Esophagus squamous epithelium (tissue), 5 donors: ENCODE measurements around the gene PMM1. TPM values are rescaled to one million over a fixed set of nuclear protein-coding genes. Genes with fewer than 3 reads are reported as not detected.

Experiments
- DNase-seq: peaks from one replicate; lab custom pipeline; 2025; lab: John Stamatoyannopoulos, UW
- H3K27ac ChIP-seq, 4 donors: fragments of 200-600 bp; sonication (generic); one replicate each; pipeline ENCODE4 v1.5.1; 2016 to 2019; ENCODE audit warnings: mild to moderate bottlenecking in 1 of 4
- H3K27me3 ChIP-seq, 4 donors: fragments of 200-600 bp; sonication (generic); 1 replicate in 3 of 4; 2 replicates in 1 of 4; pipeline versions ENCODE4 v1.5.1 to v1.6.0; 2017 to 2021; ENCODE audit warnings: antibody characterized with exemption in 1 of 4
- H3K36me3 ChIP-seq, 3 donors: fragments of 200-600 bp; sonication (generic); one replicate each; pipeline ENCODE4 v1.5.1; 2016 to 2019
- H3K4me1 ChIP-seq, 3 donors: fragments of 200-600 bp; sonication (generic); one replicate each; pipeline ENCODE4 v1.5.1; 2017 to 2019
- H3K4me3 ChIP-seq, 4 donors: fragments of 200-600 bp; sonication (generic); 1 replicate in 3 of 4; 2 replicates in 1 of 4; pipeline ENCODE4 v1.5.1; 2016 to 2019; ENCODE audit warnings: mild to moderate bottlenecking in 2 of 4, moderate library complexity in 1 of 4
- H3K9me3 ChIP-seq, 3 donors: fragments of 200-600 bp; sonication (generic); one replicate each; pipeline ENCODE4 v1.5.1; 2016 to 2019
- CTCF ChIP-seq, 6 experiments: fragments of 450-650 bp in 4 of 6; fragments of 200-600 bp in 2 of 6; sonication (generic) in 2 of 6; IDR thresholded peaks; one replicate each; pipeline ENCODE4 v1.5.1; 2016 to 2019; ENCODE audit warnings: antibody characterized with exemption in 6 of 6, mild to moderate bottlenecking in 4 of 6, moderate library complexity in 4 of 6
- POLR2A ChIP-seq, 4 donors: fragments of 450-650 bp; IDR thresholded peaks; one replicate each; pipeline ENCODE4 v1.6.1; 2017; ENCODE audit warnings: antibody characterized with exemption in 4 of 4, mild to moderate bottlenecking in 4 of 4, moderate library complexity in 3 of 4
- WGBS, 2 donors: methylation state at CpG; one replicate each; pipeline ENCODE4 v1.1.5; 2018; 5-methylcytosine and 5-hydroxymethylcytosine counted together
- intact Hi-C: fragments of 100-400 bp; cut with DNase I; formaldehyde crosslinking; loops from one replicate; pipeline ENCODE4 v1.15.0; 2022
- total RNA-seq, 4 donors: library from RNA; depleted of rRNA; stranded (reverse); fragments of >200 nt; gene quantifications; one replicate each; pipeline ENCODE4 v1.1.0, GENCODE V29; 2016
- donor health status: DM: yes; HTN: yes; CAD: no.

PMM1 gene
- total RNA-seq, 4 donors from 2014 or later = 17.9 to 65.2 (median 49.5) TPM

- no peak for TF ChIP-seq CTCF (IDR thresholded peaks at IDR 0.05)
- H3K4me1 ChIP-seq = peaks cover 14 to 52% (median 18%) of the 10 kb centered on the region in 3 donors
- 68 to 82% methylated on average over 10 to 11 of the region's 13 CpGs for WGBS, 2 donors
- peaks cover 0 to 73% (median 3%) of the 10 kb centered on the region in 3 donors for H3K36me3 ChIP-seq
- H3K27me3 ChIP-seq = no peaks in the 10 kb centered on the region
- H3K9me3 ChIP-seq = no peaks in the 10 kb centered on the region
- H3K4me3 ChIP-seq = no peak overlapping the region
- intact Hi-C loops = no loop called here
- H3K27ac ChIP-seq = peak overlapping the region in 3 of 4 donors; percentile 56 to 74 (median 63)
- no peak for DNase-seq
These were observed 50.3 kb downstream of the PMM1 start for GRCh38 chr22:41539146-41540005.

DNA sequence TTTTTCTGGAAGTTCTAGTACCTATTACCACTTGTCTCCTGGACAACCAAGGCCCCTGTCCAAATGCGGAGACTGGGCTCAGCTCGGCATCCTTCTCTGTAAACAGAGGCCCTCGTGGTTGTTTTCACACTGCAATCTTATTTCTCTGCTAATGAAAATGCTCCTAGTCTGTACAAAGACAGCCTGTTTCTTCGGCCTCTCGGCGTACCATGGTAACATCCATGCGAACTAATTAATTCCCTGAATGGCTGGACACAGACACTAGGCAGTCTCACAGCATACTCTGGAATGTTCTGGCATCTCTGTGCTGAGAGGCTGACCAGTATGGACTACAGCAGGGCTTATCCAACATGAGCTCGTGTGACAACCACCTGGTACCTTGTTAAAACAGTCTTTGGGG is 51.1 kb downstream of the PMM1 start:
- peak overlapping the region; percentile 15 to 74 (median 60) for H3K27ac ChIP-seq
- TF ChIP-seq POLR2A (IDR thresholded peaks at IDR 0.05) (no peak), CTCF (IDR thresholded peaks at IDR 0.05) (no peak)
- DNase-seq = no peak
- H3K27me3 ChIP-seq = no peaks in the 10 kb centered on the region
- intact Hi-C loops = no loop called here
- H3K4me1 ChIP-seq = peaks cover 14 to 51% (median 19%) of the 10 kb centered on the region in 3 donors
- H3K4me3 ChIP-seq = no peak overlapping the region
- H3K9me3 ChIP-seq = no peaks in the 10 kb centered on the region
- peaks cover 0 to 81% (median 3%) of the 10 kb centered on the region in 3 donors for H3K36me3 ChIP-seq
- WGBS, 2 donors = 77 to 78% methylated on average over 7 to 8 of the region's 8 CpGs

DNA sequence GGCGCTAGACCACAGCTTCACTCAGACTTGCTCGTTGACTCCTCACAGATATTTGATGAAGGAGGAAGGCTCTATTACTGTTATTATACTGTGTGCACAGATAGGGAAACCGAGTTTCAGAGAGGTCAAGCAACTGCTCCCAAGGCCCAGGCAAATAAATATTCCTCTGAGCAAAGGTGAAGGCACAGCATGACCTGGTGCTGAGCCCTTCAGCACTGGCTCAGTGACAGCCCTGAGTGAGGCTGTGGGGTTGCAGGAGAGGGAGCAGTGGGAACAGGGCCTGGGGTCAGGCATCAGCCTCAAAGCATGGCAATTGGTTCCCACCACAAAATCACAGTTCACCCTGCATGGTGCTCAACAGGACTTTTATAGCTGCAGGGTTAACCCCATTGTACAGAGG is 52.4 kb downstream of the PMM1 start:
- H3K4me3 ChIP-seq = no peak overlapping the region
- 87 to 93% methylated on average over 2 to 3 of the region's 3 CpGs for WGBS, 2 donors
- peak overlapping the region in 1 of 4 donors; percentile 74 for H3K27ac ChIP-seq
- no peak for TF ChIP-seq POLR2A (IDR thresholded peaks at IDR 0.05)
- TF ChIP-seq CTCF (IDR thresholded peaks at IDR 0.05) = no peak
- H3K9me3 ChIP-seq = no peaks in the 10 kb centered on the region
- no peaks in the 10 kb centered on the region for H3K27me3 ChIP-seq
- no peak for DNase-seq
- peaks cover 0 to 94% (median 3%) of the 10 kb centered on the region in 3 donors for H3K36me3 ChIP-seq
- peaks cover 7 to 46% (median 10%) of the 10 kb centered on the region in 3 donors for H3K4me1 ChIP-seq
- intact Hi-C loops = no loop called here

DNA sequence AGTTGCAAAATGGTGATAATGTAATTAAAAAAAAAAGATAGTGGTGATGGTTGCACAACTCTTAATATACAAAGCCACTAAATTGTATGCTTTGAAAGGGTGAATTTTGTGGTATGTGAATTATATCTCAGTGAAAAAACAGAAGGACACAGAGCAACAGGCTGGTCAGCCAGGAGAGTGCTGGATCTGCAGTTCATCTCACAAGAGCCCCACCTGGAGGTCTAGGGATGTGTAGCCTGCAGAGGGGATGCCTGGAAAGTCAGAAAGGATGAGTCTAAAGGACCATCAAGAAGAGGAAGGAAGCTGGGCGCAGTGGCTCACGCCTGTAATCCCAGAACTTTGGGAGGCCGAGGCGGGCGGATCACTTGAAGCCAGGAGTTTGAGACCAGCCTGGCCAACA is 54.4 kb downstream of the PMM1 start:
- Histone ChIP-seq H3K4me1 (peaks cover 0 to 26% (median 5%) of the 10 kb centered on the region in 3 donors), H3K27ac (no peak overlapping the region), H3K4me3 (no peak overlapping the region), H3K9me3 (no peaks in the 10 kb centered on the region), H3K36me3 (peaks cover 3 to 100% (median 12%) of the 10 kb centered on the region in 3 donors), H3K27me3 (no peaks in the 10 kb centered on the region)
- no peak for DNase-seq
- intact Hi-C loops = no loop called here
- 78 to 81% methylated on average over 5 of the region's 5 CpGs for WGBS, 2 donors
- TF ChIP-seq POLR2A (IDR thresholded peaks at IDR 0.05) = no peak
- no peak for TF ChIP-seq CTCF (IDR thresholded peaks at IDR 0.05)

GRCh38 chr22:41534219-41534618 is 55.4 kb downstream of the PMM1 start:
- no peaks in the 10 kb centered on the region for H3K27me3 ChIP-seq
- H3K4me3 ChIP-seq = no peak overlapping the region
- intact Hi-C loops = no loop called here
- H3K36me3 ChIP-seq = peaks cover 0 to 100% (median 13%) of the 10 kb centered on the region in 3 donors
- no peaks in the 10 kb centered on the region for H3K9me3 ChIP-seq
- peaks cover 0 to 16% (median 5%) of the 10 kb centered on the region in 3 donors for H3K4me1 ChIP-seq
- no peak overlapping the region for H3K27ac ChIP-seq
- DNase-seq = no peak
- TF ChIP-seq CTCF (IDR thresholded peaks at IDR 0.05) (no peak), POLR2A (IDR thresholded peaks at IDR 0.05) (no peak)
- 76 to 86% methylated on average over 6 to 7 of the region's 8 CpGs for WGBS, 2 donors
